ENCODE data around the gene CDC37.

The CDC37 gene

GRCh38 chr19:10346509-10346908 lies 56.8 kb downstream of the CDC37 start:
- TF ChIP-seq CTCF (IDR thresholded peaks at IDR 0.05; ENCODE audit: low read depth, low read length), result no peak
- no peak overlapping the region for H3K4me3 ChIP-seq (ENCODE audit: low read depth, low read length)

DNA sequence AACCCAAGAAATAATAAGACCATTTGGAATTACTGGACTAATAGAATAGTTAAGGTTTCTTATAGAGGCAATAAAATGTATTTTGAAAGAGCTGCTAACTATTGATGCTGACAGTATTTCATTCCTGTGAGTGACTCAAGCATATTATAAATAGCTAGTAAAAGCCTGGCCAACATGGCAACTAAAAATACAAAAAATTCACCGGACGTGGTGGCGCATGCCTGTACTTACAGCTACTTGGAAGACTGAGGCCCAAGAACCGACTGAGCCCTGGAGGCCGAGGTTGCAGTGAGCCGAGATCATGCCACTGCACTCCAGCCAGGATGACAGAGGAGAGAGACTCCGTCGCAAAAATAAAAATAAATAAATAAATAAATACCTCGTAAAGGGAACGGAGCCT lies 58.6 kb downstream of the CDC37 start:
- no peak for TF ChIP-seq CTCF (IDR thresholded peaks at IDR 0.05; ENCODE audit: low read depth, low read length)
- H3K4me3 ChIP-seq (ENCODE audit: low read depth, low read length), result no peak overlapping the region

DNA sequence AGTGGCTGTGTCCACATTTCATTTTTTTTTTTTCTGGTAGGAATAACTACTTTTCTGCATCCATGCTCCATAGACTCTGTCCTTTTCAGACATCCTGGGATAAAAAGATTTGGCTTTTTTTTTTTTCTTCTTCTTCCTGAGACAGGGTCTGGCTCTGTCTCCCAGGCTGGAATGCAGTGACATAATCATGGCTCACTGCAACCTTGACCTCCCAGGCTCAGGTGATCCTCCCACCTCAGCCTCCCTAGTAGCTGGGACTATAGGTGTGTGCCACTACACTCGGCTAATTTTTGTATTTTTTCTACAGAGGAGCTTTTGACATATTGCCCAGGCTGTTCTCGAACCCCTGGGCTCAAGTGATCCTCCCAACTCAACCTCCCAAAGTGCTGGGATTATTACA lies 59.8 kb downstream of the CDC37 start:
- TF ChIP-seq CTCF (IDR thresholded peaks at IDR 0.05; ENCODE audit: low read depth, low read length), result no peak
- no peak overlapping the region for H3K4me3 ChIP-seq (ENCODE audit: low read depth, low read length)

Data from WI38 (cell line).